ENCODE data around the gene POLN.

Gene POLN

DNA sequence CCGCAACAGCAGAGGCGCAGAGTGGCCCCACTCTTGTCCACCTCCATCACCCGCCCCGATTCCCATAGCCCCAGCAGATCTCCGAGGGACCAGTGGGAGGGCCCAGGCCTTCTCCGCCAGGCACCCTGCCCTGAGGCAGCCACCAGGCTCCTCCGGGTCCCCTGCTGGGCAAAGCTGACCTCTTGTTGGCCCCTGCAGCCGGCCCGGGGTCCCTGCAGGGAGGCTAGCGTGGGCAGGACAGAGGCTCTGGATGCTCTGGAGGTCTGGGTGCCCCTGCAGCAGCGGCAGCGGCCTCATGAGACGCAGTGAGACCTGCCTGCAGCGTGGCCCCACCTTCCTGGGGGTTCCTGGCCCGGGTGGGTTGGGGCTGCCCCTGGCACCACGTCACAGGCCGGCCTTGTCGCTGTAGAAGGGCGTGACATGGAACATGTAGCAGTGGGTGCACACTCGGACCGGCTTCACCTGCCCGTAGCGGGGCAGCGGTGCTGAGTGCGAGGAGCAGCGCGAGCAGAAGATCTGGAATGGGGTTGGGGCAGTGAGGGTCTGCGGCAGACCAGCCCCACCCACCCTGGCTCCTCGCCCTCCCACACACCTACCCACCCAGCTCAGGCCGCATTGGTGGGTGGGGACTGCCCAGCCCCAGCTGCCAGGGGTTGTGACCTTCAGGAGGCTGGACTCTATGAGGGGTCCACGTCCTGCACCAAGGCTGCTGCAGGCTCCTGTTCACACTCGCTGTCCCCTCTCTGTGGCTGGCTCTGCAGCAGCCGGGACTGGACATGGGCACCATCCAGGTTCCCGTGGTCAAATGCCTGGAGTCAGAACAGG, 28.6 kb upstream of the POLN start:
- Histone ChIP-seq H3K4me2 (ENCODE audit: low read length) (no peak overlapping the region), H3K9me3 (ENCODE audit: low read length) (no peaks in the 10 kb centered on the region), H3K9ac (ENCODE audit: low read length) (no peak overlapping the region), H3K9me2 (ENCODE audit: low read depth, low read length) (no peaks in the 10 kb centered on the region), H2AFZ (ENCODE audit: low read length) (no peak overlapping the region), H3F3A (ENCODE audit: insufficient read depth, low read length) (no peaks in the 10 kb centered on the region), H3K27ac (ENCODE audit: low read depth, low read length, poor library complexity, severe bottlenecking) (no peak overlapping the region), H3K4me1 (ENCODE audit: insufficient read depth, low read length, severe bottlenecking) (no peaks in the 10 kb centered on the region), H3K79me2 (ENCODE audit: insufficient read depth, low read length) (no peaks in the 10 kb centered on the region), H4K20me1 (ENCODE audit: insufficient read depth, low read length) (no peaks in the 10 kb centered on the region), H3K27me3 (ENCODE audit: insufficient read depth, low read length) (no peaks in the 10 kb centered on the region), H3K36me3 (ENCODE audit: insufficient read depth, low read length) (no peaks in the 10 kb centered on the region), H3K4me3 (ENCODE audit: low read depth, low read length, poor library complexity, severe bottlenecking) (no peak overlapping the region)
- no peak for TF ChIP-seq EZH2 (IDR thresholded peaks at IDR 0.05; ENCODE audit: borderline replicate concordance, low read length)
- TF ChIP-seq, protein P1, sequence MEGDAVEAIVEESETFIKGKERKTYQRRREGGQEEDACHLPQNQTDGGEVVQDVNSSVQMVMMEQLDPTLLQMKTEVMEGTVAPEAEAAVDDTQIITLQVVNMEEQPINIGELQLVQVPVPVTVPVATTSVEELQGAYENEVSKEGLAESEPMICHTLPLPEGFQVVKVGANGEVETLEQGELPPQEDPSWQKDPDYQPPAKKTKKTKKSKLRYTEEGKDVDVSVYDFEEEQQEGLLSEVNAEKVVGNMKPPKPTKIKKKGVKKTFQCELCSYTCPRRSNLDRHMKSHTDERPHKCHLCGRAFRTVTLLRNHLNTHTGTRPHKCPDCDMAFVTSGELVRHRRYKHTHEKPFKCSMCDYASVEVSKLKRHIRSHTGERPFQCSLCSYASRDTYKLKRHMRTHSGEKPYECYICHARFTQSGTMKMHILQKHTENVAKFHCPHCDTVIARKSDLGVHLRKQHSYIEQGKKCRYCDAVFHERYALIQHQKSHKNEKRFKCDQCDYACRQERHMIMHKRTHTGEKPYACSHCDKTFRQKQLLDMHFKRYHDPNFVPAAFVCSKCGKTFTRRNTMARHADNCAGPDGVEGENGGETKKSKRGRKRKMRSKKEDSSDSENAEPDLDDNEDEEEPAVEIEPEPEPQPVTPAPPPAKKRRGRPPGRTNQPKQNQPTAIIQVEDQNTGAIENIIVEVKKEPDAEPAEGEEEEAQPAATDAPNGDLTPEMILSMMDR (IDR thresholded peaks at IDR 0.05; ENCODE audit: low read length) = no peak

DNA sequence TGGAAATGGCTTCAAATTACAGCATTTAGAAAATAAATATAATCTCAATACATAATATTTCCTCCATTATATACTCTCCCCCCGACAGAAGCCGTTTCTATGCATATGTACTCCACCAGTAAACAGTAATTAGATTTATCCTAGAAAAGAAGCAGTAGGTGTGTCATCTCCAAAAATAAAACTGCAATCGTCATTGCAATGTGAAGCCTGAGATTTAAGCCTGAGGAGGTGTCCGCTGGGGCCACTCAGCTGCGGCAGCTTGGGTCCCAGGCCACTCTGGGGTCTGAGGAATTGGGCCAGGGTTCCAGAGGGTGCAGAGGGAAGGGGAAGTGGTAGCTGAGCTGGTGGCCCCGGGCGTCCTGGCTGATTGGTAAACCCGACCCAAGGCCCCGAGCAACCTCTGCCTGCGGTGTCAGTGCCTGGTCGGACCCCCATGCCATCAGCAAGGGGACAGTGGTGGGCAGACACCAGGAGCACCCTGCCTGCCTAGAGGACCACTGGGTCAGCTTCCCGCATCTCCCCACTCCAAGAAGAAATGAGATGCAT, 27.8 kb upstream of the POLN start:
- Histone ChIP-seq H3K9me3 (ENCODE audit: low read length) (no peaks in the 10 kb centered on the region), H3K4me3 (ENCODE audit: low read depth, low read length, poor library complexity, severe bottlenecking) (no peak overlapping the region), H3K9ac (ENCODE audit: low read length) (no peak overlapping the region), H3K27me3 (ENCODE audit: insufficient read depth, low read length) (no peaks in the 10 kb centered on the region), H3K4me2 (ENCODE audit: low read length) (no peak overlapping the region), H3K27ac (ENCODE audit: low read depth, low read length, poor library complexity, severe bottlenecking) (no peak overlapping the region), H2AFZ (ENCODE audit: low read length) (no peak overlapping the region), H3K79me2 (ENCODE audit: insufficient read depth, low read length) (no peaks in the 10 kb centered on the region), H3K9me2 (ENCODE audit: low read depth, low read length) (no peaks in the 10 kb centered on the region), H3F3A (ENCODE audit: insufficient read depth, low read length) (no peaks in the 10 kb centered on the region), H3K36me3 (ENCODE audit: insufficient read depth, low read length) (no peaks in the 10 kb centered on the region), H3K4me1 (ENCODE audit: insufficient read depth, low read length, severe bottlenecking) (no peaks in the 10 kb centered on the region), H4K20me1 (ENCODE audit: insufficient read depth, low read length) (no peaks in the 10 kb centered on the region)
- no peak for TF ChIP-seq EZH2 (IDR thresholded peaks at IDR 0.05; ENCODE audit: borderline replicate concordance, low read length)
- TF ChIP-seq, protein P1 (IDR thresholded peaks at IDR 0.05; ENCODE audit: low read length) = no peak

DNA sequence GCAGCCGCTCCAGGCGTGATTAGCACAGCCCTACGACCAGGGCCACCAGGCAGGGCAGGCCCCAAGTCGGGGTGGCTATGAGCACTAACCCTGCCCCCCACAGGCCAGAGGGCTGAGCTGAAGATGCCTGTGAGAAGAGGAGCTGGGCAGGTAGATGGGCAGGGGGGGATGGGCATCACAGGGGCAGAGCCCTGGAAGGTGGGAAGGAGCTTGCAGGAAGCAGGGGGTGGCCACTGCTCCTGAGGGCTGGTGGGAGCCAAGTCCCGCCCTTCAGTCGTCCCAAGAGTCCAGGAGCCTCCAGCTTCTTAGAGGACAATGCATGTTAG, 27.2 kb upstream of the POLN start:
- no peaks in the 10 kb centered on the region for H3K27me3 ChIP-seq (ENCODE audit: insufficient read depth, low read length)
- no peaks in the 10 kb centered on the region for H3K36me3 ChIP-seq (ENCODE audit: insufficient read depth, low read length)
- H3K9me2 ChIP-seq (ENCODE audit: low read depth, low read length) = no peaks in the 10 kb centered on the region
- H4K20me1 ChIP-seq (ENCODE audit: insufficient read depth, low read length) = no peaks in the 10 kb centered on the region
- H2AFZ ChIP-seq (ENCODE audit: low read length) = no peak overlapping the region
- no peak overlapping the region for H3K4me2 ChIP-seq (ENCODE audit: low read length)
- H3K4me1 ChIP-seq (ENCODE audit: insufficient read depth, low read length, severe bottlenecking) = peaks cover 2% of the 10 kb centered on the region
- TF ChIP-seq EZH2 (IDR thresholded peaks at IDR 0.05; ENCODE audit: borderline replicate concordance, low read length) = no peak
- TF ChIP-seq, protein P1 (IDR thresholded peaks at IDR 0.05; ENCODE audit: low read length) = no peak
- H3K79me2 ChIP-seq (ENCODE audit: insufficient read depth, low read length) = no peaks in the 10 kb centered on the region
- no peak overlapping the region for H3K4me3 ChIP-seq (ENCODE audit: low read depth, low read length, poor library complexity, severe bottlenecking)
- H3K9me3 ChIP-seq (ENCODE audit: low read length) = no peaks in the 10 kb centered on the region
- no peak overlapping the region for H3K27ac ChIP-seq (ENCODE audit: low read depth, low read length, poor library complexity, severe bottlenecking)
- no peaks in the 10 kb centered on the region for H3F3A ChIP-seq (ENCODE audit: insufficient read depth, low read length)
- H3K9ac ChIP-seq (ENCODE audit: low read length) = no peak overlapping the region
